Measurements from ENCODE around the gene SLC6A12. TPM values are rescaled to one million over a fixed set of nuclear protein-coding genes. Genes with fewer than 3 reads are reported as not detected.
A peak's percentile ranks its signal among the peaks of the same experiment; 100 is the strongest.

SLC6A12 gene
- total RNA-seq, 4 donors from 2014 or later: 0.17 to 0.78 (median 0.34) TPM; not detected in 1

GRCh38 chr12:242496-242895, 28.5 kb upstream of the SLC6A12 start:
- intact Hi-C loops (cut with DNase I): no loop called here
- peaks cover 0 to 11% (median 6%) of the 10 kb centered on the region in 4 donors for H3K9me3 ChIP-seq
- WGBS: 88% methylated on average over 15 of the region's 15 CpGs
- no peaks in the 10 kb centered on the region for H3K36me3 ChIP-seq
- no peak overlapping the region for H3K27ac ChIP-seq (replicated peaks in 1 of 4)
- peaks cover 0 to 14% (median 0%) of the 10 kb centered on the region in 4 donors for H3K27me3 ChIP-seq
- TF ChIP-seq POLR2A (IDR thresholded peaks at IDR 0.05; ENCODE audit: low read depth): no peak
- TF ChIP-seq EP300 (IDR thresholded peaks at IDR 0.05): no peak
- no peak for TF ChIP-seq POLR2AphosphoS5 (IDR thresholded peaks at IDR 0.05)
- TF ChIP-seq, protein P1, sequence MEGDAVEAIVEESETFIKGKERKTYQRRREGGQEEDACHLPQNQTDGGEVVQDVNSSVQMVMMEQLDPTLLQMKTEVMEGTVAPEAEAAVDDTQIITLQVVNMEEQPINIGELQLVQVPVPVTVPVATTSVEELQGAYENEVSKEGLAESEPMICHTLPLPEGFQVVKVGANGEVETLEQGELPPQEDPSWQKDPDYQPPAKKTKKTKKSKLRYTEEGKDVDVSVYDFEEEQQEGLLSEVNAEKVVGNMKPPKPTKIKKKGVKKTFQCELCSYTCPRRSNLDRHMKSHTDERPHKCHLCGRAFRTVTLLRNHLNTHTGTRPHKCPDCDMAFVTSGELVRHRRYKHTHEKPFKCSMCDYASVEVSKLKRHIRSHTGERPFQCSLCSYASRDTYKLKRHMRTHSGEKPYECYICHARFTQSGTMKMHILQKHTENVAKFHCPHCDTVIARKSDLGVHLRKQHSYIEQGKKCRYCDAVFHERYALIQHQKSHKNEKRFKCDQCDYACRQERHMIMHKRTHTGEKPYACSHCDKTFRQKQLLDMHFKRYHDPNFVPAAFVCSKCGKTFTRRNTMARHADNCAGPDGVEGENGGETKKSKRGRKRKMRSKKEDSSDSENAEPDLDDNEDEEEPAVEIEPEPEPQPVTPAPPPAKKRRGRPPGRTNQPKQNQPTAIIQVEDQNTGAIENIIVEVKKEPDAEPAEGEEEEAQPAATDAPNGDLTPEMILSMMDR (IDR thresholded peaks at IDR 0.05): no peak
- H3K4me1 ChIP-seq: no peaks in the 10 kb centered on the region
- DNase-seq (ENCODE audit: extremely low spot score): peak; percentile 53
- H3K4me3 ChIP-seq: no peak overlapping the region

DNA sequence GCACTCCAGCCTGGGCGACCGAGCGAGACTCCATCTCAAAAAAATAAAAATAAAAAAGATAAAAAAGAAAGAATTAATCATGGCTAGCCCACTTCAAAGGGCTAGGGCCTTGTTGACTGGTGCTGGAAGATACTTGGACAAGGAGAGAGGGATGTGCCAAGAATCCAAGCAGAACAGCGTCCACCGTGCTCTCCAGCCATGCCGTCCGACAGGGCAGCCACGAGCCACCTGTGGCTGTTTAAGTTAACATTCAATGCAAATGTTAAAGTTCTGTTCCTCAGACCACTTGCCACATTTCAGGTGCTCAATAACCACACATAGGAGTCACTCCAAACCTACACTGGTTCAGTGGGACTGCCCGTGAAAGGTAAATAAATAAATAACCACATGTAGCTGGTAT, 27.3 kb upstream of the SLC6A12 start:
- WGBS: 92% methylated on average over 9 of the region's 9 CpGs
- TF ChIP-seq, protein P1 (IDR thresholded peaks at IDR 0.05): no peak
- no peak for TF ChIP-seq POLR2AphosphoS5 (IDR thresholded peaks at IDR 0.05)
- no peak for TF ChIP-seq POLR2A (IDR thresholded peaks at IDR 0.05; ENCODE audit: low read depth)
- TF ChIP-seq EP300 (IDR thresholded peaks at IDR 0.05): no peak
- H3K4me1 ChIP-seq: no peaks in the 10 kb centered on the region
- no peaks in the 10 kb centered on the region for H3K36me3 ChIP-seq
- peaks cover 0 to 8% (median 2%) of the 10 kb centered on the region in 4 donors for H3K9me3 ChIP-seq
- intact Hi-C loops (cut with DNase I): no loop called here
- H3K4me3 ChIP-seq: no peak overlapping the region
- DNase-seq (ENCODE audit: extremely low spot score): no peak
- H3K27ac ChIP-seq (replicated peaks in 1 of 4): no peak overlapping the region
- peaks cover 0 to 16% (median 0%) of the 10 kb centered on the region in 4 donors for H3K27me3 ChIP-seq

- Histone ChIP-seq H3K9me3 (peaks cover 0 to 13% (median 5%) of the 10 kb centered on the region in 4 donors), H3K36me3 (no peaks in the 10 kb centered on the region), H3K4me1 (no peaks in the 10 kb centered on the region), H3K4me3 (no peak overlapping the region), H3K27ac (replicated peaks in 1 of 4) (no peak overlapping the region), H3K27me3 (peaks cover 0 to 16% (median 0%) of the 10 kb centered on the region in 4 donors)
- TF ChIP-seq POLR2A (IDR thresholded peaks at IDR 0.05; ENCODE audit: low read depth) (no peak), POLR2AphosphoS5 (IDR thresholded peaks at IDR 0.05) (no peak), EP300 (IDR thresholded peaks at IDR 0.05) (no peak)
- TF ChIP-seq, protein P1 (IDR thresholded peaks at IDR 0.05): no peak
- intact Hi-C loops (cut with DNase I): no loop called here
- WGBS: 93% methylated on average over 9 of the region's 9 CpGs
- DNase-seq (ENCODE audit: extremely low spot score): peak; percentile 47
Observed at GRCh38 chr12:240566-240965, 26.6 kb upstream of the SLC6A12 start.

DNA sequence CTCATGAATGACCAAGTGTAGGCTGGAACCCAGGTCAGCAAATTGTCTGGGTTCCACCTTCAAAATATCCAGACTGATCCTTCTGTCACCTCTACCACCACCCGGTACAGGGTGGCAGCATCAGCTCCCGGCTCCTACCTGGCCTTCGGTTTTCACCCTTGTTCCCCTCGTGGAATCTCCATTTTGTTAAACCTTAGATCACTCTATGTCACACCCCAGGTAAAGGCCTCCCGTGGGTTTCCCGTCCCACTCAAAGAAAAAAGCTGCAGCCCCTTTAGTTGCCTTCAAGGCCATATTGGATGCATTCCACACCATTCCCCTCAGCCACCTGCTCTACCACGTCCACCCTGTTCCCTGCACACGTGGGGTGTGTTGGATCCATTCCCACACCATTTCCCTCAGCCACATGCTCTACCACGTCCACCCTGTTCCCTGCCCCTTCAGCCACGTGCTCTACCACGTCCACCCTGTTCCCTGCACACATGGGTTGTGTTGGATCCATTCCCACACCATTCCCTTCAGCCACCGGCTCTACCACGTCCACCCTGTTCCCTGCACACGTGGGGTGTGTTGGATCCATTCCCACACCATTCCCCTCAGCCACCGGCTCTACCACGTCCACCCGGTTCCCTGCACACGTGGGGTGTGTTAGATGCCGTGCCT, 24.9 kb upstream of the SLC6A12 start:
- Histone ChIP-seq H3K27me3 (peaks cover 0 to 16% (median 0%) of the 10 kb centered on the region in 4 donors), H3K4me3 (no peak overlapping the region), H3K36me3 (peaks cover 0 to 4% (median 0%) of the 10 kb centered on the region in 4 donors), H3K27ac (replicated peaks in 1 of 4) (no peak overlapping the region), H3K9me3 (peaks cover 0 to 17% (median 10%) of the 10 kb centered on the region in 4 donors), H3K4me1 (no peaks in the 10 kb centered on the region)
- 81% methylated on average over 19 of the region's 19 CpGs for WGBS
- peak; percentile 66 for DNase-seq (ENCODE audit: extremely low spot score)
- TF ChIP-seq POLR2AphosphoS5 (IDR thresholded peaks at IDR 0.05) (no peak), EP300 (IDR thresholded peaks at IDR 0.05) (no peak), POLR2A (IDR thresholded peaks at IDR 0.05; ENCODE audit: low read depth) (no peak)
- TF ChIP-seq, protein P1 (IDR thresholded peaks at IDR 0.05): no peak
- intact Hi-C loops (cut with DNase I): no loop called here

Measured in esophagus muscularis mucosa (tissue), 4 donors.